Measurements from ENCODE around the gene GABPB1. TPM values are rescaled to one million over a fixed set of nuclear protein-coding genes. Genes with fewer than 3 reads are reported as not detected.

GABPB1 gene
- total RNA-seq, 2 donors from 2014 or later: 41.1 to 53.8 TPM

- Mint-ChIP-seq H3K9me3 (peaks cover 0 to 4% of the 10 kb centered on the region in 2 donors), H3K27ac (peak overlapping the region in 1 of 2 donors; percentile 75), H3K36me3 (no peaks in the 10 kb centered on the region)
- ATAC-seq (peak; percentile 80 to 86), DNase-seq (ENCODE audit: low spot score in 2 of 2) (no peak)
These were observed 113.1 kb downstream of the GABPB1 start for GRCh38 chr15:50241684-50242450.

DNA sequence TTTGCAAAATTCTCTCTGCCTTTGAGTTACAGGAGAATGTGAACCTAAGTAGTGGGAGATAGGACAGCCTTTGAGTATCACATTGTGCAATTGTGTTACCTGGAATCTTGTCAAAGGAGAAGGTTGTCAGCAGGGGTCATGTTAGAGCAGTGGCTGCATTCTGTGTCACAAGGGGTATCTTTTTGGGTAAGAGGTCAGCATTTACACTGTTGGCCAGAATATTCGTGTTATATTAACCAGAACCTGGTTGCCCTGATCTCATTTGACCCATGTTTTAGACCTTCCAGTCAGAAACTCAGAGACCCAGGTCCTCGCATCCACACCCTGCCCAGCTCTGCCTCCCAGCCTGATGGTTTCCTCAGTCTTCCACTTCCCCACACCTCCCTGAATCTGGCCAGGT is 116.7 kb downstream of the GABPB1 start:
- Mint-ChIP-seq H3K36me3 (peaks cover 0 to 9% of the 10 kb centered on the region in 2 donors), H3K27ac (no peak overlapping the region), H3K9me3 (no peaks in the 10 kb centered on the region)
- no peak for ATAC-seq
- no peak for DNase-seq (ENCODE audit: low spot score in 2 of 2)

- Mint-ChIP-seq H3K27ac (no peak overlapping the region), H3K9me3 (no peaks in the 10 kb centered on the region), H3K36me3 (peaks cover 0 to 9% of the 10 kb centered on the region in 2 donors)
- ATAC-seq: no peak
- DNase-seq (ENCODE audit: low spot score in 2 of 2): no peak
These were observed 118.6 kb downstream of the GABPB1 start for GRCh38 chr15:50236433-50236832.

DNA sequence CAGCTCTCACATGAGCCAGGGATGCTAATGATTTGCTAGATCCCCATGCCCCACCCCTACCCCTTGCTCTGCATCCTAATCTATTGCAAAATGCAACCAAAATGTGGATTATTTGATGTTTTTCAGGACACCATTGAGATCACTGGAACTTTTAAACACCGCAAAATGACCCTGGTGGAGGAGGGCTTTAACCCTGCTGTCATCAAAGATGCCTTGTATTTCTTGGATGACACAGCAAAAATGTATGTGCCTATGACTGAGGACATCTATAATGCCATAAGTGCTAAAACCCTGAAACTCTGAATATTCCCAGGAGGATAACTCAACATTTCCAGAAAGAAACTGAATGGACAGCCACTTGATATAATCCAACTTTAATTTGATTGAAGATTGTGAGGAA is 119.2 kb downstream of the GABPB1 start:
- no peak overlapping the region for H3K27ac Mint-ChIP-seq
- DNase-seq (ENCODE audit: low spot score in 2 of 2): no peak
- no peaks in the 10 kb centered on the region for H3K9me3 Mint-ChIP-seq
- ATAC-seq: no peak
- peaks cover 0 to 9% of the 10 kb centered on the region in 2 donors for H3K36me3 Mint-ChIP-seq

GRCh38 chr15:50234764-50235163 is 120.2 kb downstream of the GABPB1 start:
- ATAC-seq (no peak), DNase-seq (ENCODE audit: low spot score in 2 of 2) (no peak)
- H3K36me3 Mint-ChIP-seq: peaks cover 0 to 14% of the 10 kb centered on the region in 2 donors
- H3K9me3 Mint-ChIP-seq: no peaks in the 10 kb centered on the region
- H3K27ac Mint-ChIP-seq: no peak overlapping the region

- Mint-ChIP-seq H3K27ac (no peak overlapping the region), H3K36me3 (peaks cover 0 to 26% of the 10 kb centered on the region in 2 donors), H3K9me3 (no peaks in the 10 kb centered on the region)
- ATAC-seq (no peak), DNase-seq (ENCODE audit: low spot score in 2 of 2) (no peak)
These were observed 121.7 kb downstream of the GABPB1 start for GRCh38 chr15:50233192-50233736.

DNA sequence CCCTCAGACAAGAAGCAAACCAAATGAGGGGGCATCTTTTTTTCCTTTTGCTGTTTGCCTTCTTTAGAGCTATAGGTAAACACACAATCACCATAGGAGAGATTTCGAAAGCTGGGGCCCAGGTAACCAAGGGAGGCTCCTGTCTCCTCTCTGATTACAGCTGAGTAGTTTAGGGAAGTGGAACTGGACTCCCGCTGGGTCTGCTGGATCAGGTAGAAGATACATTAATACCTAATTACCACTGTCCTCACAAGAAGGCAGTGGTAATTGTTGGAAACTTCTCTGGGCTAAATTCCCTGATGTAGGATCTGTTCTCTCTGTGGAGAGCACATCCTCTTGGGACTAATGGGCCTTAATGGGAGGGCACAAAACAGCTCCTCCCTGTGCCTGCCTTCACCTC is 122.2 kb downstream of the GABPB1 start:
- H3K9me3 Mint-ChIP-seq: no peaks in the 10 kb centered on the region
- peaks cover 0 to 27% of the 10 kb centered on the region in 2 donors for H3K36me3 Mint-ChIP-seq
- DNase-seq (ENCODE audit: low spot score in 2 of 2): no peak
- ATAC-seq: no peak
- no peak overlapping the region for H3K27ac Mint-ChIP-seq

DNA sequence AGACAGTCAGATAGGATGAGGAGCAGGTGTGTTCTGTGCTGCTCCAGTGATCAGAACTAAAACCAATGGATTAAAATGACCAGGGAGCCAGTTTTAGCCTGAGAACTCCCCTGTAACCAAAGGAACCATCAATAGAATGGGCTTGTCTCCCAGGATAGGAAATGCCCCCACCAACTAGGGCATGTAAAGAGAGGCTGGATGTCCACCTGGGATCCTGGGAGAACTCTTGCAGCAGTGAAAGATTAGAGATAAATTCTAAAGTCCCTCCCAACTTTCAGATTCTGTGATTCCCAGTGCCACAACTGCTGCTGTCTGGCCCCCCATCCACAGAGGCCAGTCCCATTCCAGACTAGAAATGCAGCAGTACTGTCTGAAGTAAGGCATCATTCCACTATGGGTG is 123.2 kb downstream of the GABPB1 start:
- Mint-ChIP-seq H3K36me3 (peaks cover 0 to 37% of the 10 kb centered on the region in 2 donors), H3K27ac (no peak overlapping the region)
- no peak for ATAC-seq

DNA sequence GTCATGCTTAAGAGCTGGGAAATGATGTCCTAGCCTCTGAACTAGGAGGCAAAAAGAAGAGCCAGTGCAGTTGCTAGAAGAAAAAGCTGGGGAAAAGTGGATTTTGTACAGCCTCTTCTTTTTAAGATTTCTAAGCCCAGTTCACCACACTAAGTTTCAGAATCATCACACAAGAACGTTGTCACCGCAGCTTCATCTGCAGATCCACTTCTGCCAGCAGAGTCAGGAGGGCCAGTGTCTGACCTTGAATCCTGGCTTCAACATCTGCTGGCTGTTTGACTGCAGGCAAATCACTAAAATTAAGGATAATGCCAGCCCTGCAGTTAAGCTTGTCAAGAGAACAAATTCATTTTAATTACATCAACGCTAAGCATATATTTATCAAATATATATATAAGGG is 125.7 kb downstream of the GABPB1 start:
- H3K27ac Mint-ChIP-seq: peak overlapping the region in 1 of 2 donors; percentile 60
- ATAC-seq (no peak), DNase-seq (ENCODE audit: low spot score in 2 of 2) (no peak)
- peaks cover 0 to 38% of the 10 kb centered on the region in 2 donors for H3K36me3 Mint-ChIP-seq
- no peaks in the 10 kb centered on the region for H3K9me3 Mint-ChIP-seq

More for the DNA sequence above, 123.2 kb downstream of the GABPB1 start:
- H3K9me3 Mint-ChIP-seq: no peaks in the 10 kb centered on the region
- DNase-seq (ENCODE audit: low spot score in 2 of 2): no peak

- Mint-ChIP-seq H3K36me3 (peaks cover 0 to 35% of the 10 kb centered on the region in 2 donors), H3K9me3 (no peaks in the 10 kb centered on the region), H3K27ac (peak overlapping the region in 1 of 2 donors; percentile 60)
- no peak for ATAC-seq
- DNase-seq (ENCODE audit: low spot score in 2 of 2): no peak
These were observed 126.1 kb downstream of the GABPB1 start for GRCh38 chr15:50228866-50229265.

DNA sequence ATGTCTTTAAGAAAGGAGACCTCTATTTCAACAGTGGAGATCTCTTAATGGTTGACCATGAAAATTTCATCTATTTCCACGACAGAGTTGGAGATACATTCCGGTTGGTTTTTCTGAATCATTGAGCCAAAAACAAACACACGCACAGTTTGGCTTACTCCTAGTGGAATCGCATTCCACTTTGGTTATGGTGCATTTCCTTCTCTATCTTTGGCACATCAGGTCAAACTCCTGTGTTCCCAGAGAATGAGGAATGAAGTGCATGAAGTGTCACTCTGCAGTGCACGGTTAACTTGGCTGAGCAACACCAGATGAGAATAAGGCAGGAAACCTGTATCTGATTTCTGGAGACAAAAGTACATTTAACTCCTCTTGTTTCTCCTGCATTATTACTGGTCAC is 127.9 kb downstream of the GABPB1 start:
- peaks cover 7 to 46% of the 10 kb centered on the region in 2 donors for H3K36me3 Mint-ChIP-seq

DNA sequence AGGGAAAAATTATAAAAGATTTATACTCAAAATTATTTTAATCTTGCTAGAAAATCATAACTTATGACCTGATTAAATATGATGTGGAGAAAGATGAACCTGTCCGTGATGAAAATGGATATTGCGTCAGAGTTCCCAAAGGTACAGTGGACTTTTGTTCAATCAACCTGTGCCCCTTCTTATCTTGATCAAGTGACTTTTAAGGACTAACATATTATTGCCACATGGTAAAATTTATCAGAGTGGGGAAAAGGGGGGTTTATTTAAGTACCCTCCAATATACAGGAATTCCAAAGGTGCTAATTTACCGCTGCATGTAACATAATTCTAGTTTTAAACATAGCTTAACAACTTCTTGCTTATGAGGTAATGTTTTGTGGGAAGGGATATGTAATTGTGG is 129.1 kb downstream of the GABPB1 start:
- Mint-ChIP-seq H3K27ac (no peak overlapping the region), H3K36me3 (peaks cover 7 to 48% of the 10 kb centered on the region in 2 donors), H3K9me3 (no peaks in the 10 kb centered on the region)
- DNase-seq (ENCODE audit: low spot score in 2 of 2) (no peak), ATAC-seq (no peak)

More for the DNA sequence above, 127.9 kb downstream of the GABPB1 start:
- H3K9me3 Mint-ChIP-seq: no peaks in the 10 kb centered on the region
- no peak for DNase-seq (ENCODE audit: low spot score in 2 of 2)
- no peak overlapping the region for H3K27ac Mint-ChIP-seq
- ATAC-seq: no peak

Other genes starting within 250 kb of the GABPB1 start
- 10 to 100 TPM; 10.4 to 16.1 TPM for gene ATP8B4, start 236.0 kb downstream of the GABPB1 start, total RNA-seq
- gene SLC27A2, start 173.0 kb downstream of the GABPB1 start, total RNA-seq: 10 to 100 TPM; 20.1 to 54.7 TPM
- gene HDC, start 89.5 kb downstream of the GABPB1 start, total RNA-seq: 1 to 10 TPM in 1 of 2 donors, under 1 TPM in 1; 0.66 to 4.0 TPM
- 10 to 100 TPM; 58.6 to 59.6 TPM for gene USP8, start 69.2 kb upstream of the GABPB1 start, total RNA-seq
- gene USP50, start 191.5 kb upstream of the GABPB1 start, total RNA-seq: not detected